Fibroblast of skin of right quadriceps (primary cell): ENCODE data around the gene ANKRD29.

Experiments used
- DNase-seq: peaks from one replicate; pipeline ENCODE4 v3.0.0-alpha.2; 2013

Gene ANKRD29

GRCh38 chr18:23551978-23552377, 110.7 kb downstream of the ANKRD29 start:
- no peak for DNase-seq

- DNase-seq, result no peak
Measured at GRCh38 chr18:23550898-23551297, 111.8 kb downstream of the ANKRD29 start.
